ENCODE results near the gene RNF167. TPM values are rescaled to one million over a fixed set of nuclear protein-coding genes. Genes with fewer than 3 reads are reported as not detected.

The RNF167 gene
- total and polyA plus RNA-seq, 2 of the 13 experiments (the other 11 are each of a cell fraction or from before 2014, with no cell fraction given): 44.1 to 45.4 TPM

DNA sequence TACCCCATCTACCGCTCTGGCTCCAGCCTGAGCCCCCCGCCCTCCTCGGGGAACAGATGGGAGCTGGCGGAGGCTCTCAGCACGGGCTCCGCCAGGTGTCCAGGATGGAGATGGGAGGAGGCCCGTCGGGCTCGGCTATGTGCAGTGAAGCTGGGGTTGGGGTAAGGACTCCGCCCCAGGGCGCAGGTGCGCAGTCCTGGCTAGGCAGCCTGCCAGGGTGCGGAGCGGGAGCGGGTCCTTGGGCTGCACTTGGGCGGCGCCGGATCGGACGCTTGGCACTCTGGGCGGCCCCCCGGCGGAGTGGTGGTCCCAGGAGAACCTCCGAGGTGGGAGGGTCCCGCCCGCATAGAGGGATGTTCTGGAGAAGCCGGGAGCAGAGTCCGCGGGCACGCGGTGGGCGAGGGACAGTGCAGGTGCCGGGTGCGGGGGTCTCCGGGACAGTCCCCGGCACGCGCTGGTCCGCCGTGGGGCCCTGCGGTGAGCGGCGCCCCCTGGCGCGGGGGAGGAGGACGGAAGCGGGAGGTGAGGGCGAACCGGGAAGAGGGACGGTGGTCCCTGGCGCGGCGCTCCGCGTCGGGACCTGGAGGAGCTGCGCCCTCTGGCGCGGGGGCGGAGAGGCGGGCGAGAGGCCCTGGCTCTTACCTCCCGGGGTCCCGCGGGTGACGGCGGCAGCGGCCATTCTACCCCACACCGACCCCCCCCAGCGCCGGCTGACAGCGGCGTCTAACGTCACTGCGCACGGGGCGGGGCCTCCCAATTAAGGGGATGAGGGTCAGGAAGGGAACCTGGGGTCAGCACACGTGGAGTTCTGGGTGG, 47.1 kb downstream of the RNF167 start, which contains the start of gene CAMTA2 (continued):
- TF ChIP-seq, protein P1, sequence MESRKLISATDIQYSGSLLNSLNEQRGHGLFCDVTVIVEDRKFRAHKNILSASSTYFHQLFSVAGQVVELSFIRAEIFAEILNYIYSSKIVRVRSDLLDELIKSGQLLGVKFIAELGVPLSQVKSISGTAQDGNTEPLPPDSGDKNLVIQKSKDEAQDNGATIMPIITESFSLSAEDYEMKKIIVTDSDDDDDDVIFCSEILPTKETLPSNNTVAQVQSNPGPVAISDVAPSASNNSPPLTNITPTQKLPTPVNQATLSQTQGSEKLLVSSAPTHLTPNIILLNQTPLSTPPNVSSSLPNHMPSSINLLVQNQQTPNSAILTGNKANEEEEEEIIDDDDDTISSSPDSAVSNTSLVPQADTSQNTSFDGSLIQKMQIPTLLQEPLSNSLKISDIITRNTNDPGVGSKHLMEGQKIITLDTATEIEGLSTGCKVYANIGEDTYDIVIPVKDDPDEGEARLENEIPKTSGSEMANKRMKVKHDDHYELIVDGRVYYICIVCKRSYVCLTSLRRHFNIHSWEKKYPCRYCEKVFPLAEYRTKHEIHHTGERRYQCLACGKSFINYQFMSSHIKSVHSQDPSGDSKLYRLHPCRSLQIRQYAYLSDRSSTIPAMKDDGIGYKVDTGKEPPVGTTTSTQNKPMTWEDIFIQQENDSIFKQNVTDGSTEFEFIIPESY (CRISPR knock-in tag; IDR thresholded peaks at IDR 0.05): no peak; the same call in 1 of the 2 replicates
- TF ChIP-seq STAT5B (CRISPR knock-in tag; IDR thresholded peaks at IDR 0.05) (no peak), CSRNP2 (CRISPR knock-in tag; conservative IDR thresholded peaks at IDR 0.05; ENCODE audit: low read depth) (no peak), SALL1 (CRISPR knock-in tag; IDR thresholded peaks at IDR 0.05) (peak; percentile 50; the same call in 1 of the 2 replicates), SIX1 (CRISPR knock-in tag; IDR thresholded peaks at IDR 0.05; ENCODE audit: borderline replicate concordance) (no peak), GLI4 (CRISPR knock-in tag; IDR thresholded peaks at IDR 0.05; ENCODE audit: borderline replicate concordance) (no peak), NR0B2 (CRISPR knock-in tag; IDR thresholded peaks at IDR 0.05) (no peak), GPN1 (CRISPR knock-in tag; IDR thresholded peaks at IDR 0.05; ENCODE audit: borderline replicate concordance) (no peak), EEA1 (CRISPR knock-in tag; IDR thresholded peaks at IDR 0.05; ENCODE audit: borderline replicate concordance) (no peak; the same call in 1 of the 2 replicates), SRY (CRISPR knock-in tag; IDR thresholded peaks at IDR 0.05) (no peak), KAT2B (IDR thresholded peaks at IDR 0.05; ENCODE audit: borderline replicate concordance, low read depth, low read length) (no peak), MED13 (CRISPR knock-in tag; IDR thresholded peaks at IDR 0.05) (peak; percentile 68), ZFYVE20 (CRISPR knock-in tag; IDR thresholded peaks at IDR 0.05; ENCODE audit: borderline replicate concordance, low read depth) (no peak), ZC3H4 (CRISPR knock-in tag; IDR thresholded peaks at IDR 0.05; ENCODE audit: borderline replicate concordance) (no peak), ZNF296 (CRISPR knock-in tag; conservative IDR thresholded peaks at IDR 0.05) (no peak), CREBL2 (CRISPR knock-in tag; IDR thresholded peaks at IDR 0.05; ENCODE audit: borderline replicate concordance) (no peak)
- TF ChIP-seq, protein P2, sequence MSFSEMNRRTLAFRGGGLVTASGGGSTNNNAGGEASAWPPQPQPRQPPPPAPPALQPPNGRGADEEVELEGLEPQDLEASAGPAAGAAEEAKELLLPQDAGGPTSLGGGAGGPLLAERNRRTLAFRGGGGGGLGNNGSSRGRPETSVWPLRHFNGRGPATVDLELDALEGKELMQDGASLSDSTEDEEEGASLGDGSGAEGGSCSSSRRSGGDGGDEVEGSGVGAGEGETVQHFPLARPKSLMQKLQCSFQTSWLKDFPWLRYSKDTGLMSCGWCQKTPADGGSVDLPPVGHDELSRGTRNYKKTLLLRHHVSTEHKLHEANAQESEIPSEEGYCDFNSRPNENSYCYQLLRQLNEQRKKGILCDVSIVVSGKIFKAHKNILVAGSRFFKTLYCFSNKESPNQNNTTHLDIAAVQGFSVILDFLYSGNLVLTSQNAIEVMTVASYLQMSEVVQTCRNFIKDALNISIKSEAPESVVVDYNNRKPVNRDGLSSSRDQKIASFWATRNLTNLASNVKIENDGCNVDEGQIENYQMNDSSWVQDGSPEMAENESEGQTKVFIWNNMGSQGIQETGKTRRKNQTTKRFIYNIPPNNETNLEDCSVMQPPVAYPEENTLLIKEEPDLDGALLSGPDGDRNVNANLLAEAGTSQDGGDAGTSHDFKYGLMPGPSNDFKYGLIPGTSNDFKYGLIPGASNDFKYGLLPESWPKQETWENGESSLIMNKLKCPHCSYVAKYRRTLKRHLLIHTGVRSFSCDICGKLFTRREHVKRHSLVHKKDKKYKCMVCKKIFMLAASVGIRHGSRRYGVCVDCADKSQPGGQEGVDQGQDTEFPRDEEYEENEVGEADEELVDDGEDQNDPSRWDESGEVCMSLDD (CRISPR knock-in tag; IDR thresholded peaks at IDR 0.05; ENCODE audit: borderline replicate concordance): peak; percentile 81; the same call in 1 of the 2 replicates
- TF ChIP-seq, protein P3, sequence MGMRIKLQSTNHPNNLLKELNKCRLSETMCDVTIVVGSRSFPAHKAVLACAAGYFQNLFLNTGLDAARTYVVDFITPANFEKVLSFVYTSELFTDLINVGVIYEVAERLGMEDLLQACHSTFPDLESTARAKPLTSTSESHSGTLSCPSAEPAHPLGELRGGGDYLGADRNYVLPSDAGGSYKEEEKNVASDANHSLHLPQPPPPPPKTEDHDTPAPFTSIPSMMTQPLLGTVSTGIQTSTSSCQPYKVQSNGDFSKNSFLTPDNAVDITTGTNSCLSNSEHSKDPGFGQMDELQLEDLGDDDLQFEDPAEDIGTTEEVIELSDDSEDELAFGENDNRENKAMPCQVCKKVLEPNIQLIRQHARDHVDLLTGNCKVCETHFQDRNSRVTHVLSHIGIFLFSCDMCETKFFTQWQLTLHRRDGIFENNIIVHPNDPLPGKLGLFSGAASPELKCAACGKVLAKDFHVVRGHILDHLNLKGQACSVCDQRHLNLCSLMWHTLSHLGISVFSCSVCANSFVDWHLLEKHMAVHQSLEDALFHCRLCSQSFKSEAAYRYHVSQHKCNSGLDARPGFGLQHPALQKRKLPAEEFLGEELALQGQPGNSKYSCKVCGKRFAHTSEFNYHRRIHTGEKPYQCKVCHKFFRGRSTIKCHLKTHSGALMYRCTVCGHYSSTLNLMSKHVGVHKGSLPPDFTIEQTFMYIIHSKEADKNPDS (CRISPR knock-in tag; IDR thresholded peaks at IDR 0.05): no peak; the same call in 1 of the 2 replicates

All from HepG2 (cell line).